Panc1 (cell line): ENCODE measurements around the gene EFNA2.

Experiments used
- CTCF ChIP-seq: fragments of 450-650 bp; IDR thresholded peaks from 2 replicates; pipeline ENCODE4 v1.5.1; 2017; ENCODE audit warnings: mild to moderate bottlenecking
- REST ChIP-seq, 2 experiments: IDR thresholded peaks; 2 replicates each; pipeline ENCODE4 v1.6.1; 2011 to 2012; ENCODE audit warnings: low read depth in 2 of 2, control low read depth in 1 of 2, low read length in 1 of 2, mild to moderate bottlenecking in 1 of 2, moderate library complexity in 1 of 2; ENCODE audit not compliant: insufficient read depth in 1 of 2

- TF ChIP-seq CTCF = no peak
- TF ChIP-seq REST (IDR thresholded peaks at IDR 0.05; ENCODE audit: insufficient read depth in 1 of 2, low read depth in 2 of 2, low read length in 1 of 2) = no peak
These were observed 63.5 kb downstream of the EFNA2 start for GRCh38 chr19:1349211-1349610.
